ENCODE measurements around the gene MYO15B. TPM values are rescaled to one million over a fixed set of nuclear protein-coding genes. Genes with fewer than 3 reads are reported as not detected.
A peak's percentile ranks its signal among the peaks of the same experiment; 100 is the strongest.

The MYO15B gene
- total and polyA plus RNA-seq, 2 of the 13 experiments (the other 11 are each of a cell fraction or from before 2014, with no cell fraction given): 2.8 to 8.1 TPM

GRCh38 chr17:75646638-75646992, 59.0 kb downstream of the MYO15B start (continued):
- TF ChIP-seq CEBPZ (IDR thresholded peaks at IDR 0.05; ENCODE audit: low read length): no peak
- TF ChIP-seq E2F2 (CRISPR knock-in tag; IDR thresholded peaks at IDR 0.05; ENCODE audit: borderline replicate concordance): 0 out of 2 replicates have a peak, but pooled peaks have one; percentile 4
- TF ChIP-seq ZNF253 (CRISPR knock-in tag; IDR thresholded peaks at IDR 0.05; ENCODE audit: borderline replicate concordance): peak; percentile 44; the same call in 1 of the 2 replicates
- TF ChIP-seq ZBTB14 (CRISPR knock-in tag; IDR thresholded peaks at IDR 0.05): no peak
- no peak for TF ChIP-seq SP1 (IDR thresholded peaks at IDR 0.05)
- TF ChIP-seq SP1 (CRISPR knock-in tag; IDR thresholded peaks at IDR 0.05): no peak
- TF ChIP-seq GLI4 (CRISPR knock-in tag; IDR thresholded peaks at IDR 0.05; ENCODE audit: borderline replicate concordance): no peak
- TF ChIP-seq RAD51 (IDR thresholded peaks at IDR 0.05; ENCODE audit: borderline replicate concordance): no peak
- no peak for TF ChIP-seq ZNF841 (CRISPR knock-in tag; IDR thresholded peaks at IDR 0.05; ENCODE audit: borderline replicate concordance)
- no peak for TF ChIP-seq ATM (IDR thresholded peaks at IDR 0.05; ENCODE audit: borderline replicate concordance)
- TF ChIP-seq ZBTB43 (CRISPR knock-in tag; conservative IDR thresholded peaks at IDR 0.05): no peak
- TF ChIP-seq ASH2L (IDR thresholded peaks at IDR 0.05; ENCODE audit: insufficient read length, low read depth, low read length): peak; percentile 2
- no peak for TF ChIP-seq THRA (CRISPR knock-in tag; IDR thresholded peaks at IDR 0.05; ENCODE audit: borderline replicate concordance)
- TF ChIP-seq CREM (IDR thresholded peaks at IDR 0.05): no peak
- no peak for TF ChIP-seq CREM (CRISPR knock-in tag; IDR thresholded peaks at IDR 0.05)

Measured in HepG2 (cell line).